B cell (primary cell): Measurements from ENCODE around the gene RPTOR.

Experiments
- CTCF ChIP-seq: fragments of 200-600 bp; IDR thresholded peaks from one replicate; pipeline ENCODE4 v1.8.0; 2022; ENCODE audit warnings: antibody characterized with exemption, mild to moderate bottlenecking
- EZH2 ChIP-seq: IDR thresholded peaks from 2 replicates; pipeline ENCODE4 v1.6.1; 2012; ENCODE audit warnings: borderline replicate concordance, low read depth, mild to moderate bottlenecking, moderate library complexity, low read length; ENCODE audit not compliant: insufficient read depth, poor library complexity, severe bottlenecking

- TF ChIP-seq CTCF (no peak), EZH2 (no peak)
Measured at GRCh38 chr17:80778716-80779115, 234.1 kb downstream of the RPTOR start.
